B cell (primary cell): ENCODE measurements around the gene GMPR. TPM values are rescaled to one million over a fixed set of nuclear protein-coding genes. Genes with fewer than 3 reads are reported as not detected.
"Not testable (repeated sequence)": the region's sequence is repeated elsewhere in the genome, so short reads cannot be mapped to it uniquely, and the experiment has no call there.

ENCODE experiments used
- ATAC-seq: fragments of 200-7000 bp; cut with Tn5 transposase; one replicate; pipeline ENCODE4 v1.10.0; 2021; ENCODE audit warnings: low read depth, mild to moderate bottlenecking, moderate number of reproducible peaks, moderate library complexity
- CTCF ChIA-PET: fragments of 350-600 bp; sonication (Branson Sonifier 250); formaldehyde crosslinking; loops from one replicate; lab custom pipeline; 2021; ENCODE audit warnings: antibody characterized with exemption, inconsistent platforms; lab: Charles Lee
- POLR2A ChIA-PET: fragments of 350-600 bp; sonication (Branson Sonifier 250); formaldehyde crosslinking; loops from one replicate; lab custom pipeline; 2021; ENCODE audit warnings: antibody characterized with exemption; lab: Charles Lee
- DNase-seq: peaks from one replicate; pipeline ENCODE4 v3.0.0; 2013
- H2AFZ ChIP-seq: 2 replicates; pipeline ENCODE4 v1.6.1; 2012; ENCODE audit warnings: mild to moderate bottlenecking, low read depth, low read length; ENCODE audit not compliant: insufficient read depth, poor library complexity, severe bottlenecking
- H3K27ac ChIP-seq, 2 donors: 1 replicate in 1 of 2; 2 replicates in 1 of 2; pipeline ENCODE4 v1.5.1; 2012 to 2013; ENCODE audit warnings: low read length in 2 of 2, mild to moderate bottlenecking in 2 of 2, moderate library complexity in 1 of 2
- H3K27me3 ChIP-seq, 4 experiments: fragments of 200-600 bp in 1 of 4; sonication (generic) in 1 of 4; replicated peaks in 1 of 4; 1 replicate in 2 of 4; 2 replicates in 2 of 4; pipeline versions ENCODE4 v1.6.1 to v1.7.0; 2013 to 2016; ENCODE audit warnings: low read length in 3 of 4, mild to moderate bottlenecking in 2 of 4, mixed read lengths in 1 of 4, moderate library complexity in 1 of 4; ENCODE audit not compliant: insufficient read depth in 4 of 4, control insufficient read depth in 3 of 4; ENCODE audit errors: control extremely low read depth in 1 of 4
- H3K36me3 ChIP-seq, 2 experiments: replicated peaks in 1 of 2; 1 replicate in 1 of 2; 2 replicates in 1 of 2; pipeline versions ENCODE4 v1.6.1 to v1.7.1; 2013; ENCODE audit warnings: low read length in 1 of 2; ENCODE audit not compliant: insufficient read depth in 2 of 2, control insufficient read depth in 1 of 2; ENCODE audit errors: control extremely low read depth in 1 of 2, extremely low read depth in 1 of 2
- H3K4me1 ChIP-seq, 2 donors: fragments of 200-600 bp in 1 of 2; sonication (generic) in 1 of 2; 1 replicate in 1 of 2; 2 replicates in 1 of 2; pipeline versions ENCODE4 v1.5.1 to v1.6.1; 2013 to 2017; ENCODE audit warnings: low read length in 2 of 2; ENCODE audit not compliant: control insufficient read depth in 2 of 2, insufficient read depth in 2 of 2
- H3K4me2 ChIP-seq: replicated peaks from 2 replicates; pipeline ENCODE3; 2012; ENCODE audit warnings: mild to moderate bottlenecking, low read depth, low read length; ENCODE audit not compliant: poor library complexity, severe bottlenecking
- H3K4me3 ChIP-seq, 5 experiments: fragments of 200-600 bp in 1 of 5; sonication (generic) in 1 of 5; 1 replicate in 3 of 5; 2 replicates in 2 of 5; pipeline versions ENCODE4 v1.5.1 to v1.7.0; 2011 to 2016; ENCODE audit warnings: low read length in 4 of 5, mild to moderate bottlenecking in 4 of 5, low read depth in 2 of 5, control low read depth in 1 of 5, moderate library complexity in 1 of 5; ENCODE audit not compliant: insufficient read depth in 1 of 5; ENCODE audit errors: control extremely low read depth in 1 of 5, extremely low read depth in 1 of 5
- H3K79me2 ChIP-seq: fragments of 200-600 bp; sonication (generic); one replicate; pipeline ENCODE4 v1.6.0; 2016; ENCODE audit warnings: low read length; ENCODE audit not compliant: control insufficient read depth, insufficient read depth
- H3K9ac ChIP-seq: fragments of 200-600 bp; sonication (generic); 2 replicates; pipeline ENCODE4 v1.6.1; 2017; ENCODE audit warnings: mild to moderate bottlenecking, low read length, moderate library complexity
- H3K9me3 ChIP-seq, 3 donors: one replicate each; pipeline versions ENCODE4 v1.6.1 to v1.7.1; 2013; ENCODE audit warnings: low read length in 2 of 3; ENCODE audit not compliant: control insufficient read depth in 2 of 3, insufficient read depth in 1 of 3; ENCODE audit errors: control extremely low read depth in 1 of 3
- H4K20me1 ChIP-seq: 2 replicates; pipeline ENCODE4 v1.6.0; 2012; ENCODE audit warnings: mild to moderate bottlenecking, low read length; ENCODE audit not compliant: insufficient read depth, control insufficient read depth, poor library complexity, severe bottlenecking
- H3K27ac Mint-ChIP-seq: one replicate; pipeline ENCODE4 v1.8.0; 2021; ENCODE audit warnings: mixed read lengths
- H3K27me3 Mint-ChIP-seq: one replicate; pipeline ENCODE4 v1.8.0; 2021; ENCODE audit warnings: mixed read lengths
- H3K4me1 Mint-ChIP-seq: one replicate; pipeline ENCODE4 v1.8.0; 2021; ENCODE audit warnings: mixed read lengths
- H3K4me3 Mint-ChIP-seq: one replicate; pipeline ENCODE4 v1.8.0; 2021; ENCODE audit warnings: mixed read lengths
- H3K9me3 Mint-ChIP-seq: one replicate; pipeline ENCODE4 v1.8.0; 2022; ENCODE audit warnings: mixed read lengths; ENCODE audit not compliant: insufficient read depth
- WGBS: methylation state at CpG from one replicate; pipeline ENCODE4 v1.1.5; 2013; ENCODE audit warnings: missing lambda C conversion rate; ENCODE audit not compliant: insufficient coverage; 5-methylcytosine and 5-hydroxymethylcytosine counted together
- intact Hi-C: fragments of 100-400 bp; cut with micrococcal nuclease; formaldehyde crosslinking; loops from one replicate; pipeline ENCODE4 v1.10.0; 2022
- polyA plus RNA-seq: library from polyadenylated mRNA; depleted of rRNA; stranded (reverse); fragments of >200 nt; gene quantifications from 2 replicates; pipeline ENCODE4 v1.2.3, GENCODE V29; 2012
- total RNA-seq, 2 donors: library from RNA; stranded (reverse); fragments of 120-200 nt in 1 of 2; gene quantifications; 1 replicate in 1 of 2; 2 replicates in 1 of 2; pipeline versions ENCODE4 v1.2.3 to v1.2.4, GENCODE V29; 2013 to 2022

The GMPR gene
- total and polyA plus RNA-seq, 2 donors (not counting 1 experiment from before 2014, with no cell fraction given), result 0.82 TPM; not detected in 1

- ATAC-seq, H3K9ac ChIP-seq, H3K4me2 ChIP-seq, DNase-seq, H3K9me3 Mint-ChIP-seq, H3K4me1 Mint-ChIP-seq, H2AFZ ChIP-seq, H3K27ac ChIP-seq, H3K79me2 ChIP-seq, CTCF ChIA-PET, H3K4me3 ChIP-seq, H3K4me3 Mint-ChIP-seq, H3K27ac Mint-ChIP-seq, H3K4me1 ChIP-seq, H4K20me1 ChIP-seq, H3K9me3 ChIP-seq, intact Hi-C loops, H3K36me3 ChIP-seq, H3K27me3 ChIP-seq, POLR2A ChIA-PET: not testable (repeated sequence)
- peaks cover 13% of the 10 kb centered on the region for H3K27me3 Mint-ChIP-seq
- WGBS, result 97% methylated on average over 9 of the region's 12 CpGs
These were observed 24.4 kb downstream of the GMPR start for GRCh38 chr6:16262773-16263172.

- H3K79me2 ChIP-seq, H3K27me3 Mint-ChIP-seq, H3K9me3 ChIP-seq, H3K4me3 ChIP-seq, H3K4me2 ChIP-seq, H3K9ac ChIP-seq, ATAC-seq, H4K20me1 ChIP-seq, H3K4me1 ChIP-seq, H3K27ac Mint-ChIP-seq, H3K27ac ChIP-seq, POLR2A ChIA-PET, DNase-seq, H3K9me3 Mint-ChIP-seq, H2AFZ ChIP-seq, intact Hi-C loops, CTCF ChIA-PET, H3K4me3 Mint-ChIP-seq, H3K4me1 Mint-ChIP-seq, H3K36me3 ChIP-seq, H3K27me3 ChIP-seq: not testable (repeated sequence)
- 93% methylated on average over 12 of the region's 13 CpGs for WGBS
These were observed 25.2 kb downstream of the GMPR start for GRCh38 chr6:16263464-16264099.
